Ovary (tissue), 9 donors: Measurements from ENCODE around the gene INTS7. TPM values are rescaled to one million over a fixed set of nuclear protein-coding genes. Genes with fewer than 3 reads are reported as not detected.
"Not testable (repeated sequence)": the region's sequence is repeated elsewhere in the genome, so short reads cannot be mapped to it uniquely, and the experiment has no call there.

Experiments
- DNase-seq, 5 donors: peaks; one replicate each; pipeline ENCODE4 v3.0.0-alpha.2; 2019 to 2020
- H3K27ac ChIP-seq, 2 donors: fragments of 200-600 bp; one replicate each; pipeline versions ENCODE4 v1.5.1 to v1.8.0; 2019 to 2022
- H3K27me3 ChIP-seq: fragments of 200-600 bp; one replicate; pipeline ENCODE4 v1.8.0; 2022
- H3K36me3 ChIP-seq: fragments of 200-600 bp; sonication (generic); one replicate; pipeline ENCODE4 v1.5.1; 2019
- H3K4me1 ChIP-seq: one replicate; pipeline ENCODE4 v1.8.1; 2013; ENCODE audit warnings: mild to moderate bottlenecking, moderate library complexity; ENCODE audit not compliant: insufficient read depth
- H3K4me3 ChIP-seq: fragments of 200-600 bp; sonication (generic); one replicate; pipeline ENCODE4 v1.5.1; 2017
- H3K9me3 ChIP-seq, 2 donors: fragments of 200-600 bp in 1 of 2; sonication (generic) in 1 of 2; one replicate each; pipeline versions ENCODE4 v1.5.1 to v1.8.1; 2013 to 2019; ENCODE audit warnings: mild to moderate bottlenecking in 1 of 2, moderate library complexity in 1 of 2
- EP300 ChIP-seq: sonication (generic); formaldehyde crosslinking; IDR thresholded peaks from one replicate; pipeline ENCODE4 v1.6.1; 2017; ENCODE audit warnings: antibody characterized with exemption
- POLR2A ChIP-seq: fragments of 450-650 bp; IDR thresholded peaks from one replicate; pipeline ENCODE4 v1.6.1; 2017; ENCODE audit warnings: antibody characterized with exemption, mild to moderate bottlenecking, moderate library complexity
- WGBS, 3 donors: extraction: QIAGEN DNeasy Blood & Tissue Kit in 1 of 3; methylation state at CpG; one replicate each; pipeline versions ENCODE4 v1.1.5 to v1.1.7; 2013 to 2017; 5-methylcytosine and 5-hydroxymethylcytosine counted together
- intact Hi-C, 4 donors: fragments of 100-400 bp; cut with DNase I; formaldehyde crosslinking; loops; one replicate each; pipeline versions ENCODE4 v1.11.0 to v1.15.1; 2022 to 2023
- polyA plus RNA-seq, 2 donors: library from polyadenylated mRNA; stranded (reverse); fragments of 200-250 nt in 1 of 2; fragments of 350-450 nt in 1 of 2; fragmentation: Illumina TruSeq in 1 of 2; extraction: RNeasy Lipid Tissue Mini Kit (QIAGEN cat#74804) in 1 of 2; gene quantifications; one replicate each; pipeline ENCODE4 v1.2.3, GENCODE V29; 2013 to 2014
- total RNA-seq, 7 donors: library from RNA; depleted of rRNA in 2 of 7; stranded (reverse); fragments of >200 nt in 2 of 7; fragmentation: NEBNext Ultra II Directional in 3 of 7; extraction: Animal tissue kit (Norgen Biotek cat#: 25700) in 3 of 7; gene quantifications; one replicate each; pipeline versions ENCODE4 v1.1.0 to v1.2.4, GENCODE V29; 2016 to 2023
- TF ChIP-seq, protein P1 (sequence below), 3 donors: fragments of 450-650 bp in 2 of 3; fragments of 200-600 bp in 1 of 3; IDR thresholded peaks; one replicate each; pipeline versions ENCODE4 v1.5.1 to v1.8.0; 2016 to 2022; ENCODE audit warnings: antibody characterized with exemption in 3 of 3, mild to moderate bottlenecking in 1 of 3
- donor health status: DM: no; HTN: no; CAD: no; lungs with moderate emphysema.
- donor health status: DM: no; HTN: no; CAD: no.
- donor health status: Bipolar disorder and iron deficiency.
- donor health status: DM: yes; HTN: yes; CAD: no.
- donor health status: DM: no; HTN: no; CAD: no.
- donor health status: DM: yes; HTN: yes; CAD: no.

The INTS7 gene
- total and polyA plus RNA-seq, 9 donors: 4.0 to 19.1 (median 7.0) TPM

DNA sequence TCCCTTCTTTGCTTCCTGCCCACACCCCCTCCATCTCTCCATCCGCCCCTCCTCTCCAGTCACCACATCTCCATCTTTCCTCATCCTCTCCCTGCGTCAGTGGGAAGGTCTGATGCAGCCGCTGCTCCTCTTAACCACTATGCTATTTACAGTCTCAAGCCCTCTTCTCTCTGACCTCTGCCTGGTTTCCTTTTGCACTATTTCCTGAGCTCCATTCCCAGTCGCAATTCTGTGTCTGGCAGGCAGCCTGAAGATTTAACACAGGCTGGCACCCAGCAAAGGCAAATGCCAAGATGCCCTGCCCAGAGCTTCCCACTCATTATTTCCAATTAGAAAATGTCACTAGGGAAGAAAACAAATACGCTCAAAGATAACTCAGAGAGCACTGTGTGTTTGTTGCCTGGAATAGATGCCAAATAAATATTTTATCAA, 115.2 kb downstream of the INTS7 start:
- Histone ChIP-seq H3K4me1 (no peaks in the 10 kb centered on the region), H3K4me3 (no peak overlapping the region), H3K27me3 (no peaks in the 10 kb centered on the region), H3K9me3 (no peaks in the 10 kb centered on the region), H3K36me3 (no peaks in the 10 kb centered on the region), H3K27ac (no peak overlapping the region)
- intact Hi-C loops: no loop called here
- TF ChIP-seq, protein P1, sequence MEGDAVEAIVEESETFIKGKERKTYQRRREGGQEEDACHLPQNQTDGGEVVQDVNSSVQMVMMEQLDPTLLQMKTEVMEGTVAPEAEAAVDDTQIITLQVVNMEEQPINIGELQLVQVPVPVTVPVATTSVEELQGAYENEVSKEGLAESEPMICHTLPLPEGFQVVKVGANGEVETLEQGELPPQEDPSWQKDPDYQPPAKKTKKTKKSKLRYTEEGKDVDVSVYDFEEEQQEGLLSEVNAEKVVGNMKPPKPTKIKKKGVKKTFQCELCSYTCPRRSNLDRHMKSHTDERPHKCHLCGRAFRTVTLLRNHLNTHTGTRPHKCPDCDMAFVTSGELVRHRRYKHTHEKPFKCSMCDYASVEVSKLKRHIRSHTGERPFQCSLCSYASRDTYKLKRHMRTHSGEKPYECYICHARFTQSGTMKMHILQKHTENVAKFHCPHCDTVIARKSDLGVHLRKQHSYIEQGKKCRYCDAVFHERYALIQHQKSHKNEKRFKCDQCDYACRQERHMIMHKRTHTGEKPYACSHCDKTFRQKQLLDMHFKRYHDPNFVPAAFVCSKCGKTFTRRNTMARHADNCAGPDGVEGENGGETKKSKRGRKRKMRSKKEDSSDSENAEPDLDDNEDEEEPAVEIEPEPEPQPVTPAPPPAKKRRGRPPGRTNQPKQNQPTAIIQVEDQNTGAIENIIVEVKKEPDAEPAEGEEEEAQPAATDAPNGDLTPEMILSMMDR (IDR thresholded peaks at IDR 0.05): no peak
- TF ChIP-seq POLR2A: no peak
- no peak for TF ChIP-seq EP300
- DNase-seq: no peak
- 10 to 20% (median 15%) methylated on average over 5 of the region's 5 CpGs for WGBS, 3 donors

DNA sequence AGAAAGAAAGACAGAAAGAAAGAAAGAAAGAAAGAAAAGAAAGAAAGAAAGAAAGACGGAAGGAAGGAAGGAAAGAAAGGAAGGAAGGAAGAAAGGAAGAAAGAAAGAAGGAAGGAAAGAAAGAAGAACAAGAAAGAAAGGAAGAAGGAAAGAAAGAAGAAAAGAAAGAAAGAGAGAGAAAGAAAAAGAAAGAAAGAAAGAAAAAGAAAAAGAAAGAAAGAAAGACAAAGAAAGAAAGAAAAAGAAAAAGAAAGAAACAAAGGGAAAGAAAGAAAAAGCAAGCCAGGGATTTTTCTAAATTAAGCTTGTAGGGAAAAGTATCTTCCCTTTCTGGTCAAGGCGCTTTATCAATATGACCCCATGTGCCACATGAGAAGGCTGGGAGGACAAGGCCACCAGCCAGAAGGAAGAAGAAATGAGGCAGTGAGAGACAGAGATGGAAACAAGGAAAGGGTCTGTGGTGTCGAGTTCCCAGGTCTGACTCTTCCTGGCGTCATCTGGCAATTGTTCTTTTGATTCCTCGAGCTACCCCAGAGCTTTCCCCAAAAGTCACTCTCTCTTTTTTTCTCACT, 116.4 kb downstream of the INTS7 start:
- TF ChIP-seq EP300 (no peak), POLR2A (no peak)
- TF ChIP-seq, protein P1 (IDR thresholded peaks at IDR 0.05): no peak
- Histone ChIP-seq H3K27ac (no peak overlapping the region), H3K27me3 (no peaks in the 10 kb centered on the region), H3K9me3 (no peaks in the 10 kb centered on the region), H3K4me3 (no peak overlapping the region), H3K4me1 (no peaks in the 10 kb centered on the region), H3K36me3 (no peaks in the 10 kb centered on the region)
- intact Hi-C loops: no loop called here
- no peak for DNase-seq
- WGBS, 3 donors: 88 to 92% (median 89%) methylated on average over 5 of the region's 5 CpGs

DNA sequence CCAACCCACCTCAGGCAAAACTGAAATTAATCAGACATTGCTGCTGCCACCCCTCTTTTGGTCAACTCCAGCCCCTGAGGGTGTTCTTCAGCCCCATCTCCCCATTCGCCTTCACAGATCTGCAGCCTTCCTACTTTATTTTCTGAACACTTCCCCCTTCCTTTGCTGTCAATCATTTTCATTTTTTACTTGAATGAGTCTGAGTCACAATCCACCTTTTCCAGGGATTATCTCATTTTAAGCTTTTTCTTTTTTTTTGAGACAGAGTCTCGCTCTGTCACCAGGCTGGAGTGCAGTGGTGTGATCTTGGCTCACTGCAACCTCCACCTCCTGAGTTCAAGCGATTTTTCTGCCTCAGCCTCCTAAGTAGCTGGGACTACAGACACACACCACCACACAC, 118.9 kb downstream of the INTS7 start:
- DNase-seq, H3K36me3 ChIP-seq, H3K4me3 ChIP-seq, H3K4me1 ChIP-seq, H3K27me3 ChIP-seq, H3K27ac ChIP-seq, intact Hi-C loops, H3K9me3 ChIP-seq: not testable (repeated sequence)
- WGBS, 3 donors: 89 to 94% (median 93%) methylated on average over 3 of the region's 3 CpGs

DNA sequence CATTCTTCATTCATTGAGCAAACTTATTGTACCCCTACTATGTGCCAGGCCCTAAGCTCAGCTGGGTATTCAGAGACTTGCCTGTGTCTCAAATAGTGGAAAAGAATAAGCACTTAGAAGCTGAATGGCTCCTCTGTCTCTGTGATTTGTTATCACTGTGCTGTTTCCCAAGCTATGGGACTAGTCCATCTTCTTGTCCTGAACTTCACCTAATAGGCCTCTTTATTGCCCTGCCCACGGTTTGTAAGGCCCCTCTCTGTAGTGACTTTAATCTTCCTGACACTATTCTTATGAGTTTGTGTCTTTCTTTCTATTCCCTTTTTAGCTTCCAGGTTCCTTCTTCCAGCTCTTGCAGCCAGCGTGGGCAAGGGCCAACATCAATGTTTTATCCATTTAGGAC, 119.4 kb downstream of the INTS7 start:
- TF ChIP-seq, protein P1 (IDR thresholded peaks at IDR 0.05): no peak
- TF ChIP-seq EP300: no peak
- no peak for TF ChIP-seq POLR2A
- 62 to 67% (median 64%) methylated on average over 2 of the region's 2 CpGs for WGBS, 3 donors
- Histone ChIP-seq H3K4me3 (no peak overlapping the region), H3K27me3 (no peaks in the 10 kb centered on the region), H3K27ac (no peak overlapping the region), H3K9me3 (no peaks in the 10 kb centered on the region), H3K36me3 (no peaks in the 10 kb centered on the region), H3K4me1 (no peaks in the 10 kb centered on the region)
- DNase-seq: no peak
- intact Hi-C loops: no loop called here

DNA sequence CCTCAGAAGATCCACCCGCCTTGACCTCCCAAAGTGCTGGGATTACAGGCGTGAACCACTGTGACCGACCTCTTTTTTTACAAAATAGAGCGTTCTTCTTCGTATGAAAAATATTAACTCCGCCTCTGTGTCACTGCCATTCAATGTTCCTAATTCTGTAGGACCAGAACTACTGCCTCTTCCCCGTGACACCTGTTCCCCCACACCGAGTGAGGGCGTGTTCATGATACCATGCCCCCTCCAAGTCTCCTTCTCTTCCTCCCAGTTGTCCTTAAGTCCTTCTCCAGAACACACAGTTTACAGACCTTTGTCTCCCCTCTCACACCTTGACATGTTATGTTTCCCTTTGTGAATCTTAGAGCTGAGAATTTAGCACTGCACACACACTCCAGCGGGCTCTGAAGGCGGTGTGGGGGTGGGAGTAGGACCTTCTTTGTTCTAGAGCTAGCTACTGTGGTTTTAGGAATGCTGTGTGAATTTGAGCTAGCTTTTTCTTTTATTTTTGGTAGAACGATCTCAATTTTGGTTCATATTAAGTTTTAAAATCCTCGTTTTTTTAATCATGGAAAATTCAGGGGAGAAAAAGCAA, 122.4 kb downstream of the INTS7 start:
- no peak for DNase-seq
- no peaks in the 10 kb centered on the region for H3K36me3 ChIP-seq
- TF ChIP-seq EP300 (no peak), POLR2A (no peak)
- TF ChIP-seq, protein P1 (IDR thresholded peaks at IDR 0.05): no peak
- H3K4me3 ChIP-seq: no peak overlapping the region
- H3K9me3 ChIP-seq: no peaks in the 10 kb centered on the region
- no peaks in the 10 kb centered on the region for H3K4me1 ChIP-seq
- intact Hi-C loops: no loop called here
- 77 to 85% (median 78%) methylated on average over 13 of the region's 13 CpGs for WGBS, 3 donors
- no peak overlapping the region for H3K27ac ChIP-seq
- no peaks in the 10 kb centered on the region for H3K27me3 ChIP-seq
